Measurements from ENCODE around the gene CYB5A. TPM values are rescaled to one million over a fixed set of nuclear protein-coding genes. Genes with fewer than 3 reads are reported as not detected.

The CYB5A gene
- total RNA-seq, 3 donors from 2014 or later = 123 to 183 (median 126) TPM

DNA sequence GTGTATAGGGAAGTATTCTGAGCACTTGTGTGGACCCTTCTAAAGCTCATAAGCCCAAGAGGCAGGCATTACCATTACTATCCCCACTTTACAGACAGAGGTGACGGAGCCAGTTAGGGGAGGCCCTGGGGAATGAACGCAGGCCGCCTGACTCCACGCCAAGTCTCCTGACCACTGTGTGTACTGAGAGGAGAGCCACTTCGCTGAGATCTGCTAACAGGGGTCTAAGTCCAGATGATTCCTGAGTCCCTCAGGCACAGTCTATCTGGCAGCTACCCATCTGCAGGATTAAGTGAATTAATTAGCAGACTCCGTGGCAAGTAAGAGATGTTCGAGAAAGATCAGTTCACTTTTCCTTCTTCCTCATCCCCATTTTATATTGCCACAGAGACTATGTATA is 13.7 kb downstream of the CYB5A start:
- DNase-seq (no peak), ATAC-seq (no peak)
- H3K36me3 ChIP-seq (ENCODE audit: low read depth) = no peaks in the 10 kb centered on the region
- H3K4me1 ChIP-seq (ENCODE audit: low read depth) = peaks cover 19% of the 10 kb centered on the region
- no peaks in the 10 kb centered on the region for H3K9me3 ChIP-seq
- TF ChIP-seq CTCF (IDR thresholded peaks at IDR 0.05) = no peak
- intact Hi-C loops (cut with DNase I, micrococcal nuclease) = no loop called here
- H3K4me3 ChIP-seq = no peak overlapping the region

- H3K36me3 ChIP-seq (ENCODE audit: low read depth) = no peaks in the 10 kb centered on the region
- TF ChIP-seq CTCF (IDR thresholded peaks at IDR 0.05) = no peak
- intact Hi-C loops (cut with DNase I, micrococcal nuclease) = no loop called here
- peaks cover 11% of the 10 kb centered on the region for H3K4me1 ChIP-seq (ENCODE audit: low read depth)
- no peak for DNase-seq
- H3K9me3 ChIP-seq = no peaks in the 10 kb centered on the region
- no peak overlapping the region for H3K4me3 ChIP-seq
- ATAC-seq = no peak
These were observed 14.5 kb downstream of the CYB5A start for GRCh38 chr18:74277296-74277695.

GRCh38 chr18:74276609-74277008 is 15.2 kb downstream of the CYB5A start:
- H3K4me1 ChIP-seq (ENCODE audit: low read depth) = peaks cover 5% of the 10 kb centered on the region
- no peak for TF ChIP-seq CTCF (IDR thresholded peaks at IDR 0.05)
- no peaks in the 10 kb centered on the region for H3K36me3 ChIP-seq (ENCODE audit: low read depth)
- H3K4me3 ChIP-seq = no peak overlapping the region
- no peaks in the 10 kb centered on the region for H3K9me3 ChIP-seq
- no peak for DNase-seq
- ATAC-seq = no peak
- intact Hi-C loops (cut with DNase I, micrococcal nuclease) = no loop called here

DNA sequence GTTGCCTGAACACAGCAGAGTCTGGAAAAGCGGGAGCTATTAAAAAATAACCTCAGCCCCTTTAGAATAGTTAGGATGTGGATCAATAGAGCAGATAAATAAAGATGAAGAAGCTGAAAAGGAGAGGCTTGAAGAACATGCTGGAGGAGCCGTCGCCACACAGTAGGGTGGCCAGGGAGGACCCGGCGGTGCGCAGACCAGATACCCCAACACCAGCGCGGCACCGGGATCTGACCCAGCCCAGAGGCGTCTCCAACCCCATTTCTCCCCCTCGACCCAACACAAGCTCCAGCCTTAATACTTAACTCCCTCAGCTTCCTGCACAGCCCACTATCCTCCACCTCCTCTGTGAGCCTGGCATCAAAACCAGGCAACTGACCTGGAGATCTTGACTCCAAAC is 16.0 kb downstream of the CYB5A start:
- no peaks in the 10 kb centered on the region for H3K36me3 ChIP-seq (ENCODE audit: low read depth)
- no peak for TF ChIP-seq CTCF (IDR thresholded peaks at IDR 0.05)
- no peak for ATAC-seq
- H3K4me1 ChIP-seq (ENCODE audit: low read depth) = no peaks in the 10 kb centered on the region
- no peaks in the 10 kb centered on the region for H3K9me3 ChIP-seq
- intact Hi-C loops (cut with DNase I, micrococcal nuclease) = no loop called here
- no peak overlapping the region for H3K4me3 ChIP-seq
- DNase-seq = no peak

GRCh38 chr18:74274700-74275099 is 17.1 kb downstream of the CYB5A start:
- intact Hi-C loops (cut with DNase I, micrococcal nuclease) = no loop called here
- H3K4me1 ChIP-seq (ENCODE audit: low read depth) = peaks cover 3% of the 10 kb centered on the region
- ATAC-seq = no peak

More at GRCh38 chr18:74274700-74275099, 17.1 kb downstream of the CYB5A start:
- no peak for TF ChIP-seq CTCF (IDR thresholded peaks at IDR 0.05)
- no peak for DNase-seq
- no peak overlapping the region for H3K4me3 ChIP-seq
- no peaks in the 10 kb centered on the region for H3K9me3 ChIP-seq
- H3K36me3 ChIP-seq (ENCODE audit: low read depth) = no peaks in the 10 kb centered on the region

All from mucosa of descending colon (tissue), 3 donors.